Cardiac muscle cell (in vitro differentiated cells and primary cell): ENCODE measurements around the gene MEGF6. TPM values are rescaled to one million over a fixed set of nuclear protein-coding genes. Genes with fewer than 3 reads are reported as not detected.

Experiments
- DNase-seq, 2 donors: peaks; one replicate each; pipeline versions ENCODE4 v3.0.0 to v3.0.0-alpha.2; 2010 to 2017; ENCODE audit warnings: low read depth in 1 of 2, low spot score in 1 of 2
- H3K27ac ChIP-seq: fragments of 200-600 bp; sonication (generic); 2 replicates; pipeline ENCODE4 v1.5.1; 2016
- H3K27me3 ChIP-seq: fragments of 200-600 bp; sonication (generic); 2 replicates; pipeline ENCODE4 v1.6.0; 2016; ENCODE audit warnings: control low read depth
- H3K36me3 ChIP-seq: fragments of 200-600 bp; sonication (generic); 2 replicates; pipeline ENCODE4 v1.5.1; 2016; ENCODE audit warnings: control low read depth
- H3K4me1 ChIP-seq: fragments of 200-600 bp; sonication (generic); 2 replicates; pipeline ENCODE4 v1.8.1; 2017; ENCODE audit warnings: low read depth, mild to moderate bottlenecking, mixed run types
- H3K4me3 ChIP-seq: fragments of 200-600 bp; sonication (generic); 2 replicates; pipeline ENCODE4 v1.5.1; 2016; ENCODE audit warnings: mild to moderate bottlenecking
- H3K9me3 ChIP-seq: fragments of 200-600 bp; sonication (generic); 2 replicates; pipeline ENCODE4 v1.5.1; 2017; ENCODE audit warnings: low read depth, mild to moderate bottlenecking, control low read depth
- CTCF ChIP-seq: IDR thresholded peaks from 2 replicates; pipeline ENCODE4 v1.5.1; 2012; ENCODE audit warnings: low read depth, mild to moderate bottlenecking, low read length
- polyA plus RNA-seq: library from polyadenylated mRNA; unstranded; fragments of >200 nt; fragmentation: Nextera tagmentation; extraction: Ambion mirVana; gene quantifications from 2 replicates; pipeline ENCODE4 v1.2.1, GENCODE V29; 2016
- total RNA-seq: library from RNA; depleted of rRNA; stranded (reverse); fragments of >200 nt; gene quantifications from 2 replicates; pipeline ENCODE4 v1.2.3, GENCODE V29; 2016

Gene MEGF6
- total and polyA plus RNA-seq, 2 experiments from 2014 or later, result 11.1 to 31.7 TPM

GRCh38 chr1:3478187-3478586 lies 133.1 kb downstream of the MEGF6 start:
- Histone ChIP-seq H3K4me1 (no peaks in the 10 kb centered on the region), H3K9me3 (no peaks in the 10 kb centered on the region), H3K36me3 (no peaks in the 10 kb centered on the region), H3K27ac (no peak overlapping the region), H3K27me3 (no peaks in the 10 kb centered on the region), H3K4me3 (no peak overlapping the region)
- no peak for DNase-seq
- TF ChIP-seq CTCF, result no peak

- TF ChIP-seq CTCF, result no peak
- no peaks in the 10 kb centered on the region for H3K4me1 ChIP-seq
- no peaks in the 10 kb centered on the region for H3K27me3 ChIP-seq
- no peak overlapping the region for H3K4me3 ChIP-seq
- DNase-seq, result no peak
- no peaks in the 10 kb centered on the region for H3K9me3 ChIP-seq
- no peaks in the 10 kb centered on the region for H3K36me3 ChIP-seq
- H3K27ac ChIP-seq, result no peak overlapping the region
Measured at GRCh38 chr1:3477241-3477995, 133.9 kb downstream of the MEGF6 start.

- no peak for DNase-seq
- TF ChIP-seq CTCF, result no peak
- H3K4me1 ChIP-seq, result peaks cover under 1% of the 10 kb centered on the region
- H3K27ac ChIP-seq, result no peak overlapping the region
- no peaks in the 10 kb centered on the region for H3K9me3 ChIP-seq
- no peaks in the 10 kb centered on the region for H3K36me3 ChIP-seq
- no peak overlapping the region for H3K4me3 ChIP-seq
- no peaks in the 10 kb centered on the region for H3K27me3 ChIP-seq
Measured at GRCh38 chr1:3476666-3477065, 134.6 kb downstream of the MEGF6 start.

- H3K36me3 ChIP-seq, result no peaks in the 10 kb centered on the region
- no peaks in the 10 kb centered on the region for H3K27me3 ChIP-seq
- DNase-seq, result no peak
- no peak overlapping the region for H3K4me3 ChIP-seq
- no peaks in the 10 kb centered on the region for H3K9me3 ChIP-seq
- H3K4me1 ChIP-seq, result peaks cover 7% of the 10 kb centered on the region
- no peak overlapping the region for H3K27ac ChIP-seq
- TF ChIP-seq CTCF, result no peak
Measured at GRCh38 chr1:3475839-3476573, 135.3 kb downstream of the MEGF6 start.

- no peaks in the 10 kb centered on the region for H3K36me3 ChIP-seq
- DNase-seq, result no peak
- no peaks in the 10 kb centered on the region for H3K9me3 ChIP-seq
- no peak overlapping the region for H3K4me3 ChIP-seq
- TF ChIP-seq CTCF, result no peak
- H3K27me3 ChIP-seq, result no peaks in the 10 kb centered on the region
- H3K4me1 ChIP-seq, result peaks cover 7% of the 10 kb centered on the region
- no peak overlapping the region for H3K27ac ChIP-seq
Measured at GRCh38 chr1:3474421-3474820, 136.9 kb downstream of the MEGF6 start.
